GM19043 (cell line): ENCODE measurements around the gene CACNA2D4.

Experiments used
- ATAC-seq: cut with Tn5 transposase; IDR thresholded peaks from one replicate; pipeline ENCODE4 v1.9.1; 2021; ENCODE audit warnings: low read depth; ENCODE audit not compliant: unreplicated experiment

CACNA2D4 gene

GRCh38 chr12:1896964-1897363 is 21.5 kb downstream of the CACNA2D4 start:
- ATAC-seq = no peak

DNA sequence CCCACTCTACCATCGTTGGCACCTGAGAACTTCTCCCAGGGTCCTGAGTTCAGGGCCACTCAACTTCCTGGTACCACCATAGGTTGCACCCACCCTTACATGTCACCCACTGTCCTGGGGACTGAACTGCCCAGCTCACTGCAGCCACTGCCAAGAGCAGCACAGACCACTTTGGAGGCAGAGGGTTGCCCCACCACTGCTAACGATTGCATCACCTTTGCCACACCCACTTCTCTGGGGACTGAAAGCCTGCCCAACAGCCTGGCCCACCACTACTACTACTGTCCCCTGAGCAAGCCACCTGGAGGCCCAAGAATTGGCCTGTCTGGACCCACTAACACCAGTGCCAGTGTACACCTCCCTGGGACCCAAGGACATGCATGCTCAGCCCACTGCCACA is 27.6 kb downstream of the CACNA2D4 start:
- ATAC-seq = no peak

GRCh38 chr12:1890119-1890703 is 28.2 kb downstream of the CACNA2D4 start:
- no peak for ATAC-seq

GRCh38 chr12:1888923-1889322 is 29.5 kb downstream of the CACNA2D4 start:
- no peak for ATAC-seq

DNA sequence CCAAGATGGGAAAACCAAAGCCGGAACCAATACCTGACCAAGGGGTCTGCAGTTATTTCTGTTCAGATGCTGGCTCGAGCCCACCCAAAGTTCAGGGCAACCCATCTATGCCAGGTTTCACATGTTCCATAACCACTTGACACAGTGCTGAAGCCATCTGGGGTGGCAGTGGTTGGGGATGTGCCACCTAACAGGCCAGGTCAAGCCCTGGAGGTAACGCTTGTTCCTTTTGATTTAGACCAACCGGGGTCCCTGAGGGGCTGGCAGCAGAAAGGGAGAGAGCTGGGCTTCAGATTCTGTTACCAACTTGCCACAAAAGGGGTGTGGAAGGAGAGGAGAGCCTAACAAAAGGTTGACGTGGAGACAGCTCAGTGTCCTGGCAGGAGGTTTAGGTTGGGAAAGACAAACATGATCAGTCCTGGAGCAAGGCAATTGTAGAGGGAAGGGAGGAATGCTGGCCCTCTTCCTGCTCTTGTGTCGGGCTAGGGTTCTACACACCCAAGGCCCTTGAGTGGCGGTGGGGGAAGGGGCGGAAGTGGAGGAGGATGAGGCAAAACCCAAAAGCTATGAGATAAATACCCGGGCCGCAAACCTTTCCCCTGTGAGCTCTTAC is 31.9 kb downstream of the CACNA2D4 start:
- ATAC-seq = no peak

- no peak for ATAC-seq
Measured at GRCh38 chr12:1885599-1886245, 32.7 kb downstream of the CACNA2D4 start.

- ATAC-seq = no peak
Measured at GRCh38 chr12:1885082-1885596, 33.3 kb downstream of the CACNA2D4 start.

DNA sequence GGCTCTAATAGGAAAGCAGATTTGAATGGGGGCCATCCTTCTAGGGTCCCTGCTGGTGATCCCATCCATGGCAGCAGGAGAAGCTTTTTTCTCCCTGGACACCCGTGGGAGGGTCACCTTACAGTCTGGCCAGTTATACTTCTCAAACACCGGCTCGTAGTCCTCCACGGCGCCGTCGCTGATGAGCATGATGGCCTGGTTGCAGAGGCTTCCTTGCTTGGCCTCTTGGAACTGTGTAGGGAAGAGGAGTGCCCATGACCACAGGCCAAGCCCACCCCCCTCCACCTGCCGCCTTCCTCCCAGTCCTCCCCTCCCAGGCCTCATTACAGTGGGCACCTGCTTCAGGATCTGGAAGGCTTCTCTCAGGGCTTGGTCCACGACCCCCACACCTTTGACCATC is 33.8 kb downstream of the CACNA2D4 start:
- no peak for ATAC-seq

GRCh38 chr12:1883513-1883912 is 34.9 kb downstream of the CACNA2D4 start:
- ATAC-seq = no peak

DNA sequence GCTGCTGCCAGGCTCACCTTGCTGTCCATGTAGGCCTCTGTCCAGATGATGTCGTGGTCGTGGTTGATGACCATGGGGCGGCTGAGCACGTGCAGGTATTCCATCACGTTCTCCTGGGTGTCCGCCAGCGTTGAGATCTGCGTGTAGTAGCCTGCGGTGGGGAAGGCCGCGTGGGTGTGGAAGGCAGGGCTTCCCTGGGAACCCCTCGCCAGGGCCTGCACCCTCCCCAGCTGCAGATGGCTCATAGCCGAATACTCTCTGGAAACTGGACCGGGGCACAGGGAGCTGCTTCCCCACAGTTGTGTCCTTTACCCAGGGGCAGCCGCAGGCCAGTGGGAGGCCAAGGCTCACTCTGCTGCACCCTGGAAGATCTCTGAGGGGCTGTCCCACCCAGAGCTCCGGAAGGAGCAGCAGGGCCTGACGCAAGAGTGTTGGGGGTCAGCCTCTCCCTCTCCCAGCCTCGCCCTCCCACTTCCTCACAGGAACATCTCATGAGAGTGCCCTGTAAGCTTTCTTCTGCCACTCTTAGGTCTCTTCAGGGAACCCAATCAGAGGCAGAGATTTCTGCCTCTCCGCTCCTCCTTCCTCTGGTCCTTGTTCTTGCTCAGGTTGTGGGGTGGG is 35.5 kb downstream of the CACNA2D4 start:
- ATAC-seq = no peak

DNA sequence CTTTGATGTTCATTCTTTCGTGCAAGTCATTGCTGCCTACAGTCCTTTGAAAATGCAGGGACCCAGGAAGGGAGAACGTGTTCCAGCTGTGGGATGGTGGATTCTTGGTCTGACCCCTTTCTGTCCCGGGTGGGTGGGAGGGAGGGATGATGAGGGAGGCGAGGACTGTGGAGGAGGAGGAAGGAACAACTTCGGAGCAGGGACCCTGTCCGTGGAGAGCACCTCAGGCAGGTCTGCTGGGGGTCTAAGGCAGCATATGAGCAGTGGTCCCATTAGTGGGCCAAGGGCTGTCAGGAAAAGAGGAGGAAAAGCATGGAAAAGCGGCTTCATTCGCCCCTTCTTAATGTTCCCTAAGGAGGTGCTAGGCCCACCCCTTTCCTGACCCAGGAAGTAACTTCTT is 36.0 kb downstream of the CACNA2D4 start:
- ATAC-seq = no peak

- no peak for ATAC-seq
Measured at GRCh38 chr12:1881936-1882335, 36.5 kb downstream of the CACNA2D4 start.

- no peak for ATAC-seq
Measured at GRCh38 chr12:1881301-1881700, 37.2 kb downstream of the CACNA2D4 start.

DNA sequence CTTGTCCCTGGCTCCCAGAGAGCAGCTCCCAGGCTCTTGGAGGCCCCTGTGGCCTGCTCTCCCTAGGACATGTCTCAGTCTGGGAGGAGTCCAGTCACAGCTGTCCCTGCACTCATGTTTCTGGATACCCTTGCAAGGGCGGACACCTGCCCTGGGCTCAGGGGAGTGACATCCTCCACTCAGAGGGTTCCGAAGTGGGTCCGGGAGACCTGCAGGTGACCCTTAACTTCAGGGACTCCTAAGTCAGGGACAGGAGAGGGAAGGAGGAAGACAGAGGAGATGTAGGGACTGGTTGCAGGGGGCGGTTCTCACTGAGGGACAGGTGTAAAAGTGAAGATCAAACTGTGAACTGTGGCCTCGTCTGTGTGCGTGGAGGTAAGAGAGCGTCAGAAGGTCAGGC is 37.6 kb downstream of the CACNA2D4 start:
- ATAC-seq = no peak

DNA sequence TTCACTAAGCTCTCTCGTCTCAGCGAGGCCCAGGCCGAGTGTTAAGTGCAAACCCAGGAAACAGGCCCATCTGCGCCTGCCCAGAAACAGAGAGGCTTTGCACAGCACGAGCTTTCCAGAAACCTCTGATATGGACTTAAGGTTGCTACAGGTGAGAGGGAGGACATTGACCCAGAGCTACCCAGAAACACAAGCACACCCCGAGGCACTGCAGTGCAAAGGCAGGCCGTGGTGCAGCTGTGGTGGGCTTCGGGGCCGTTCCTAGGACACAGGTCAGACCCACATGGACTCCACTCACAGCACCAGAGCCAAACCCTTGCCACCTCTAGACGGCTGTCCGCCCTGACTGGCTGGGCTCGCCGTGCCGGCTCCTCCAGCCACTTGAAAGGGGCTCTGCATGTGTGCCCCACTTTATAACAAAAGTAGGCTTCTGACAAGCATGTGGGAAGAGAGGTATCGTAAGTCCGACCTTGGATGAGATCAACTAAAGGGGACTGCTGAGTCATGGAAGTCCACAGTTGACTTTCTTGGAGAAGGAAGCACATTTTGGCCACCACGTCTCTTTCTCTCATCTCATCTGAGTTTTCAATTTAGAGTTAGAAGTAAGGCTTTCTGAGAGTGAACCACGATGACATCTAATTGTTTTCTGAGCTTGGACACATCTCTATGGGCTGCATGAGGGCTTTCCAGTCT is 38.2 kb downstream of the CACNA2D4 start:
- no peak for ATAC-seq

DNA sequence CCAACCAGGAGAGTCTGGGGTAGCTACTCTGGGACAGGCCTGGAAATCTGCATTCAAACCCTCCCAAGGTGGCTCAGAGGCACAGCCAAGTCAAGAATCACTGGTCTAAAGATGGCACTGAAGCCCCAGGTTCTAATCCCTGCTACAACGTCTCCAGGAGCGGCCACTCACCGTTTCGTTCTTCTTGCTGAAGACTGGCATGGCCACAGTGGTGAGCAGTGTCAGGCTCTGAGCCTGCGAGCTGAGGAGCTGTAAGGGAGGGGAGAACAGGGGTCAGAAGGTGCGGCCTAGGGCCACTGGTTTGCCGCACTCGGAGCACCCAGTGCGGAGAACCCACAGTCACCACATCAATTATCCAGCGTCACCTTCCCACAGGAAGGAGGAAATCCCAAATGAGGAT is 38.8 kb downstream of the CACNA2D4 start:
- no peak for ATAC-seq

- ATAC-seq = no peak
Measured at GRCh38 chr12:1878695-1879094, 39.8 kb downstream of the CACNA2D4 start.

DNA sequence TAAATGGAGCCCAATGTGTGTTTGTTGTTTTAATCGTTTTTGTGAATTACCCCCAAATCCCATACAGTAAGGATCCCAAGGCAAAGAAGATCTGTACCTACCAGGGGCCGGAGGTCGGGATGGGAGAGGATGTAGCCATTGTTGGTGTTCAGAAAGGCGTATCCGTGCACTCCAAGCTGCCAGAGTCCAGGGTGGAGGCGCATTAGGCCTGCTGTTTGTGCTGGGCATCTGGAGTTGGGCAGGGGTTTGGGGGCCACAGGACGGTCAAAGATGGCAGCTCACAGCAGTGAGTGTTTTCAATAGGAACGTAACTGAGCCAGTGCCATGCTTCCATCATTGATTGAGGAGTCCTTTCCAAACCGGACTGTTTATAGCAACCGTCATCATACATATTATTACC is 40.2 kb downstream of the CACNA2D4 start:
- ATAC-seq = no peak

DNA sequence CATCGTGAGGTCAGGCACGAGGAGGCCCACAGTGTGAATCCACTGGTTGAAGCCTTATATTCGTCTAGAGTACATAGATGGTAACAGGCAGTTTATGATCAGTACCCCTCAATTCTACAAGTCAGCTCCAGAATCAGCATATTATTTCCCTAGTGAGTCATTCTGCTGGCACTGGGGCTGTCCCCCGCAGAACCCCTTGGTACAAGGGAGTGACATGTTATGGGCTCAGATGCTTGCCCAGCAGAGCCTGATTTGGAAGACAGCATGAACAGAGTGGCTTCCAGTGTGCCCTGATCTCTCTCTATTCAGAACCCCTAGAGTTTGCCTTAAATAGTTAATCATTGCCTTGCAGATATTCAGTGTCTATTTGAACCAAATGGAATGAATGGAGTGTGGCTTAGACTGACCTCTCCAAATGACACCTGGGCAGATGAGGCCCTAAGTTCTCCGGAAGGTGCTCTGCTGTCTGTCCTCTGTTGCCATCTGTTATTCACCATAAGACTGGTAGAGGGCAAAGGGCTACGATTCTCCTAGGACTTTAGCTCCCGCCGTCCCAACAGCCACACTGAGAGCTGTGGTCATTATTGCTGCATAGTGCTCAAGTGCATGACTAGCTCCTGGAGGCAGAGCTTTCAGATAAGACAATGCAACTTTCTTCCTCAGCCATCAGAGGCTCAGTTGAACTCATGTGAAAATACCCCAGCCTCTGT is 41.1 kb downstream of the CACNA2D4 start:
- ATAC-seq = no peak

- no peak for ATAC-seq
Measured at GRCh38 chr12:1876086-1876485, 42.4 kb downstream of the CACNA2D4 start.
